GM18870 (cell line): Measurements from ENCODE around the gene HSBP1L1.

Source experiments
- ATAC-seq: cut with Tn5 transposase; IDR thresholded peaks from one replicate; pipeline ENCODE4 v1.9.1; 2021; ENCODE audit warnings: moderate library complexity; ENCODE audit not compliant: unreplicated experiment

HSBP1L1 gene

DNA sequence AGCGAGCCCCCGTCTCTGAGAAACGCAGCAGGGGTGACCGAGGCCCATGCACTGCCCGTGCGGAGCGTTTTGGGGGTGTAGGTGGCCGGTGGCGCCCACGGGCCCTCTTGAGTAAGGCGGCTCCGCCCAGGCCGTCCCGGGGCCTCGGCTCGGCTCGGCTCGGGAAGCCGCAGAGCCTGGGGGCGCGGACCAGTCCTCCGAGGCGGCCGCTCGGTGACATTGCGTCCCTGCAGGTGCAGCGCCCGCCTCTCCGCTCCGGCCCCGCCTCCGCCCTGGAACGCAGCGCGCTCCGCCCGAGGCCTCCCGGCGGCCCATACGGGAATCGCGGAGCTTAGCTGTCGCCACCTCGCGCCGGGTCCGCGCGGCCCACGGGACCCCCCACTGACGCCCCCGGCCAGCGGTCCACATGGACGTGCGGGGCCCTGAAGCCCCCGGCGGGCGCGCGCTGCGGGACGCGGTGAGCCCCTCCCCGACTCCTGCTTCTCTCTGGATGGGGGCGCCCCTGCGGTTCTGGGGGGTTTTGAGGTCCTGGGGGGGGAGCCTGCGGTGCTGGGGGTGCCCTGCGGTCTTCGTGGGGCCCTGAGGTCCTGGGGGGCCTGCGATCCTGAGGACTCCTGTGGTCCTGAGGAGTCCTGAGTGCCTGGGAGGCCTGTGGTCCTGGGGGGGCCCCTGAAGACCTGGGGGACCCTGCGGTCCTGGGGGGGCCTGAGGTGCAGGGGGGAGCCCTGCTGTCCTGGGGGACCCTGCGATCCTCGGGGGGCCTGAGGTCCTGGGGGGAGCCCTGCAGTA lies at the start of gene HSBP1L1:
Gene HSBP1L1, plus strand, starts transcription at position 314 of the 789 bp plus-strand sequence. Its CDS starts 93 bp downstream, at position 407.
- no peak for ATAC-seq

DNA sequence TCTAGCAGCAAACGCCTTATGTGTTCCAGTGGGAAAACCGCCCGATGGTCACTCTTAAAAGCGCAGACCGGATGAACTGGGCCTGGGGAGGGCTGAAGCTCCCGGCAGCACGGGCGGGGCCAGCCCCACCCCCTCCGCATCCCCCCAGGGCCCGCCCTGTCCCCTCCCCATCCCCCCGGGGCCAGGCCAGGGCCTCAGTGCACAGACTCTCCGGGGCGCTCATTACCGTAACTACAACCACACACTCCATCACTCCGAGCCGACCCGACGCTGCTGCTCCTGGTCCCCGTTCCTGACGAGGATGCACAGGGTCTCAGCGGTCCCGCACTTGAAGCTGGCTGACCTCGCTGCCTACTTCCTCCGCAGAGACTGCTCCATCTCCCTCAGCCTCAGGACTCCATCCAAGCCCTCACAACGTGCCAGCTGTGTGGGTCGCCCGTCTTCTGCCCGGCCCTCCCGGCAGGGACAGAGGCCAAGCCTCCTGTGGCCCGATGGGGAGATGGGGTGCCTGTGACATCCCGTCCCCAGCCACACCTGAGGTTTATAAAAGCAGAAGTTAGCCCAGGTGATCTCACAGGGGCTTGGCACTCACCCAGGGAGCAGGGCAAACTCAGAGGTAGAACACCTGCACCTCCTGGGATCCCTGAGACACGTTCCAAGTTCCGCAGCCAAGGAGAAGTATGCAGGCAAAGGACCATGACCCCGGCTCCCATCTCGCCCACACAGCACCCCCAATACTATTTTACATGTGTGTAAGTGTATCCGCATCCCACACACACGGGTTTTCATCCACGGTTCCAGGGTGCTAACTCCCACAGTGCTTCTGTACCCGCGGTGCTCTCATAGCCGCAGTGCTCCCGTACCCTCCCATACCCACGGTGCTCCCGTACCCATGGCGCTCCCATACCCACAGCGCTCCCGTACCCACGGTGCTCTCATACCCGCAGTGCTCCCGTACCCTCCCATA lies 49.0 kb upstream of the HSBP1L1 start:
- ATAC-seq: no peak

DNA sequence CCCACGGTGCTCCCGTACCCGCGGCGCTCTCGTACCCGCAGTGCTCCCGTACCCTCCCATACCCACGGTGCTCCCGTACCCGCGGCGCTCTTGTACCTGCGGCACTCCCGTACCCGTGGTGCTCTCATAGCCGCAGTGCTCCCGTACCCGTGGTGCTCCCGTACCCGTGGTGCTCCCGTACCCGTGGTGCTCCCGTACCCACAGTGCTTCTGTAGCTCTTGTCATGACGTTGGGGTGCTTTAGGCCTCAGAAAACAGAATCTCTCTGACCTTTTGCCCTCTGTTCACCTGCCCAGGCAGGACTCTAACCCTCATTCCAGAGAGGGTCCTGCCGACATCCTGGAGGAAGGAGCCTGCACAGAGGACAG lies 48.3 kb upstream of the HSBP1L1 start:
- ATAC-seq: no peak

DNA sequence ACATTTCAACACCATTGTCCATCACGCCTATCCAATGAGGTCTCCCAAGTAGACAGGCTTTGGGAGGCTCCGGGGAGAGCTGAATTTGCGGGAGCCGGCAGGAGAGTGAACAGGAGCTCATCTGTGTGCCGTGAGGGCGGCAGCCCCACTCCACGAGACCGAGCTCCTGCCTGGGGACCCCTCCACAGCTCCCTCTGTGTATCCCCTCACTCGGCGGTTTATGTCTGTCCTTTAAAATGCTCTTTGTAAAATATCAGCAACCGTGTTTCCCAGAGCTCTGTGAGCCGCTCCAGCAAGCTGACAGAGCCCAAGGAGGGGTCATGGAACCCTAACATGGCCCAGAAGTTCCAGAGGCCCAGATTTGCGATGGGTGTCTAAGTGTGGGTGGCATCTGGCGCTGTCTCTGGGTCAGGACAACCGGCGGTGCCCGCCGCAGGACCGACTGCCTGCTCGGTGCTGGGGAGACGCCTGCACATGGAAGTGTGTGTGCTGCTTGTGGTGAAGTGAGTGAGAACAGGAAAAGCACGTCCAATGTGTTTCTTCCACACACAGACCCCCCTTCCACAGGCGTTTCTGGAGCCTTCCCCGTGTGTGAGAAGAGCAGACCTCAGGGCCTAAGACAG lies 47.8 kb upstream of the HSBP1L1 start:
- no peak for ATAC-seq

DNA sequence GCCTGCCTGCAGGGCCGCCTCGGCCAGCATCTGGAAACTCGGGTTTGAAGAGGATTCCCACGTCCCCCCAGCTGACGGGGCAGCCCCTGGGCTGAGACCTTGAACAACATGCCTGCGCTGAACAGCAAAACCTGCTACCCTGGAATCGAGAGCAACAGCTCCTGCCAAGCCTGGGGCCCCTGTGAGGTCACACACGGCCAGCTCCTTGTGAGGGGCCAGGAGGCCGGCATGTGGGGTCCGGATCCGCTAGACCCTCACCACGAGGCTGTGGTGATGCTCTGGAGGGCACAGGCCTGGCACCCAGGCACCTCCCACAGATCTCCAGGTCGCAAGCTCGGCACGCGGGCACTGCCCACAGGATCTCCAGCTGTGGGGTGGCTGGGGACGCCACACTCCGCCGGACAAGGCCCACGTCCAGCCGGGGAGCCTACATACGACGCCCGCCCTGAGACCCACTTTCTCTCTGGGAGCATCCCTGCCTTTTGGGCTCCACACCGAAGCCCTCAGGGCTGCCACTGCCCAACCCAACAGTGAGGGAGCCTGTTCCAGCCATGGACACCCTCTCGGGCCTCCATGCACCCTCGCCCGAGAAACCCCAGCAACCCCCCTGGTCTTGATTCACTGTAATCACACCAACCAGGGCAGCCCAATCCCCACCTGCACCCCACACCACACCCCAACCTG lies 47.1 kb upstream of the HSBP1L1 start:
- ATAC-seq: no peak

DNA sequence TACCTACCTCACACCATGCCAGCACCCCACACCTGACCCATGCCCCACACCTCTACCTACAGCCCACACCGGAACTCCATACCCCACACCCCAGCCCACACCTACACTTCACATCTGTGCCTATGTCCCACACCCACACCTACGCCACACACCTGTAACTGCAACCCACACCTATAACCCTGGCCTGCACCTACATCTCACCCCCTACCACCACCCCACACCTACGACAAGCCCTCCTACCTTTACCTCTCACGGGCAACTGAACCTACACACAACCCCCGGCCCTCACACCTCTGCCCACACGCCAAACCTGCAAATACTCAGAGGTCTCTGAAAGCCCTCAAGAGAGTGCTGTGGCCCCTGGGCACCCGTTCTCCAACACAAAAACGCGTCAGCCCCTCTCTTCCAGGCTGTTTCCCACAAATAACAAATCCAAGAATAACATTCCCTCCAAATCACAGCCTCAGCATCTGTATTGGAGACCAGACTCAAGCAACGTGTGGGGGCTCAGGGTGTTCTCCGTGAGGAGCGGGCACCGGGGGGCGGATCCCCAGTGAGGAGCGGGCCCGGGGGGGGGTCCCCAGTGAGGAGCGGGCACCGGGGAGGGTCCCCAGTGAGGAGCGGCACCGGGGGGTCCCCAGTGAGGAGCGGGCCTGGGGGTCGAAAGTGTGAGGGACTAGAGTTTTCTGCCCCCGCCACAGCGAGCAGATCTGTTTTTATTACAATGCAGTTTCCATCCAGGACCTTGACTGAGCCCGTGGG lies 46.4 kb upstream of the HSBP1L1 start:
- ATAC-seq: no peak

DNA sequence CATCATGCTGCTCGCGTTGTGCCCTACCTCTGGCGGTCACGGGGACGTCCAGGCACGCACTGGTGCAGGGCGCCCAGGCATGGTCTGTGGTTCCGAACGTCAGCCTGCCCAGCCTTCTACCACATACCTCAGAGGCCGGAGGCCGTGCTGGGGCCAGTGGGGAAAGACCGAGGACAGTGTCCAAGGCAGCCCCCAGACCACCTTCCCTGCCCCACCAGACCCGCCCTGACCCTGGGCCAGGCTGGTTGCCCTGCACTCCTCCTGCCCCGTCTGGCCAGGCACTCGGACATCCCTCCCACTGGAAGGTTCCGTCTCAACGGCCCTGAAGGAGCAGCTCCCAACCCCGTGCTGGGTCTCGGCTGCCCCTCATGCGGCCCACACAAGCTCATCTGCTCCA lies 45.8 kb upstream of the HSBP1L1 start:
- no peak for ATAC-seq

DNA sequence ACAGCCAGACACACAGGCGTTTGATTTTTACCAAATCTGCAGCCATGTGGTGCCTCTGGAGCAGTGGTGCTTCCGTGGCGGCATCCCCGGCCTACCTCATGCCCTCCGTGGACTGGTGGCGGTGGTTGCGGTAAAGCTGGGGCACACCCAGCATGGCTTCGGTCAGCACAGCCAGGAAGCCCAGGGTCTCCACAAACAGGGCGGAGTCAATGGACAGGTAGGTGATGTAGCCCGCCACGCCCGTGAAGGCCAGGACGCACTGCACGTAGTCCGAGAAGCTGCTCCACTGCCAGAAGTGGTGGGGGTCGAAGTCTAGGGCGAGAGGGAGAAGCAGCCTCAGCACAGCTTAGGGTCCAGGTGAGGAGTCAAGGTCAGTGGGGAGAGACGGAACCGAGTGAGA lies 45.4 kb upstream of the HSBP1L1 start:
- no peak for ATAC-seq

DNA sequence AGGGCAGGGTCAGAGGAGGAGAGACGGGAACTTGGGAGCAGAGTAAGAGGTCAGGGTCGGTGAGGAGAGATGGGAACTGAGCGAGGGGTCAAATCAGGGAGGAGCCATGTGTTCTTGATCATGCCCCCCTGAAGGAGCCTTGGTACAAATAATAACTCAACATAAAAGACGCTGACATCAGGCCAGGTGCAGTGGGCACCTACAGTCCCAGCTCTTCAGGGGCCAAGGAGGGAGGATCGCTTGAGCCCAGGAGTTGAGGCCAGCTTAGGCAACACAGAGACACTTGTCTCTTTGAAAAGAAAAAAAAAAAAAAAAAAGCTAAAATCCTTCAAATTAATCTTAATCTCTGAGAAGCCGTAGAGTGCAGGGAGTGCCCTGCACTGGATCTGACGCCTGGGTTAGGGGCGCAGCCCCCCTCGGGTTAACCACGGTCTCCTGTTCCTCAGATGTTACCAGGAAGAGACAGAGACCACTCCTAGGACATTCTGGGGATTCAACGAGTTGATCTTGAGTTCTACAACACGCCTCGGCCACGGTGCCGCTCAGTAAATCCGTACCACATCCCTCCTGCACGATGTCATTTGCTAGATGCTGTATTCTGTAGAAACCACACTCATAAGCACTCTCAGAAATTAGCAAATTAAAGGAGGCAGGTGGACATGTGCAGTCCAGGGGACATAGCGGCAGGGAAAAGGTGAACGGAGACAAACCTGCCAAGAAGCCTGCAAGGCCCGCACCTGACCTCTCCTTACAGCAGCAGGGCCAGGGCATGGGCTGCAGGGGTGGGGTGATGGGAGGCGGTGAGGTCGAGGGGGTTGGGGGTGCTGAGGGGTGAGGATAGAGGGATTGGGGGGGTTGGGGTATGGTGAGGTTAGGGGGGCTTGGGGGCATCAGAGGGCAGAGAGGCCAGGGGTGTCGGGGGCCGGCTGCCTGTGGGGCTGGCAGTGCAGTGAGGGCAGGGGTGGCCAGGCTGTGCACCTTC lies 42.2 kb upstream of the HSBP1L1 start:
- ATAC-seq: no peak

DNA sequence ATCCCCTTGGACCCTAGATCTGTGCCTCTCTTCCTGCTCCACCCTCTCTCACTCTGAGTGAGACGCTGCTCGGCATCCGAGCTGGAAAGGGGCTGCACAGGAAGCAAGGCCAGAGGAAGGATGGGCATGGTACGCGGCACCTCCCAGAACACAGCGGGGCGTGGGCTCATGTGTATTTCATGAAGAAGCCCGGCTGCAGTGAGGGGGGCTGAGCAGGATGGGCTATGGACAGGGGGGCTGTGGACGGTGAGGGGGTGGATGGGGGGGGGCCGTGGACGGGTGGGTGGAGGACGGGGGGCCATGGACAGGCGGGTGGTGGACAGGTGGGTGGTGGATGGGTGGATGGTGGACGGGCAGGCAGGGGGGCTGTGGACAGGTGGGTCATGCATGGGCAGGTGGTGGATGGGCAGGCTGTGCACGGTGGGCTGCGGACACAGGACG lies 41.5 kb upstream of the HSBP1L1 start:
- ATAC-seq: no peak

DNA sequence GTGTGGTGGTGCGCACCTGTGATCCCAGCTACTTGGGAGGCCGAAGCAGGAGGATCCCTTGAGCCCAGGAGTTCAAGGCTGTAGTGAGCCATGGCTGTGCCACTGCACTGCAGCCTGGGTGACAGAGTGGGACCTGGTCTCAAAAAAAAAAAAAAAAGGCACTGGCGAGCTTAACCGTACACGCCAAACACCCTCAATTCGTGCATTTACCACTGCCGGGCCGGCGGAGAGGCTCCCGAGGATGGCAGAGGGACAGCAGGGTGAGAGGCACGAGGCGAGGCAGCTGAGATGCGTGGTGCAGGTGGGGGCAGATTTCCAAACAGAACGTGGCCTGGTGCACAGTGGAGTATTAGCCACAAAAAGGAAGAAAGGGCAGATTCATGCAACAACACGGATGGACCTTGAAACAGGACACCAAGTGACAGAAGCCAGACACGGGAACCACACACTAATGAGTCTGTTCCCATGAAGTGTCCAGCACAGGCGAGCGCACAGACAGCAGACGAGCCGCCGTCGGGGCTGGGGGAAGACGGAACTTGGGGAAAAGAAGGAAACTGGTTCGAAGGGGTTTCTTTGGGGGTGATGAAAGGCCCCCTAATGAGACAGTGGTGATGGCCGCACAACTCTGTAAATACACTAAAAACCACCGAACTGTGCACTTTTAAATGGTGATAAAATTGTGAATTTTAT lies 40.4 kb upstream of the HSBP1L1 start:
- ATAC-seq: no peak

DNA sequence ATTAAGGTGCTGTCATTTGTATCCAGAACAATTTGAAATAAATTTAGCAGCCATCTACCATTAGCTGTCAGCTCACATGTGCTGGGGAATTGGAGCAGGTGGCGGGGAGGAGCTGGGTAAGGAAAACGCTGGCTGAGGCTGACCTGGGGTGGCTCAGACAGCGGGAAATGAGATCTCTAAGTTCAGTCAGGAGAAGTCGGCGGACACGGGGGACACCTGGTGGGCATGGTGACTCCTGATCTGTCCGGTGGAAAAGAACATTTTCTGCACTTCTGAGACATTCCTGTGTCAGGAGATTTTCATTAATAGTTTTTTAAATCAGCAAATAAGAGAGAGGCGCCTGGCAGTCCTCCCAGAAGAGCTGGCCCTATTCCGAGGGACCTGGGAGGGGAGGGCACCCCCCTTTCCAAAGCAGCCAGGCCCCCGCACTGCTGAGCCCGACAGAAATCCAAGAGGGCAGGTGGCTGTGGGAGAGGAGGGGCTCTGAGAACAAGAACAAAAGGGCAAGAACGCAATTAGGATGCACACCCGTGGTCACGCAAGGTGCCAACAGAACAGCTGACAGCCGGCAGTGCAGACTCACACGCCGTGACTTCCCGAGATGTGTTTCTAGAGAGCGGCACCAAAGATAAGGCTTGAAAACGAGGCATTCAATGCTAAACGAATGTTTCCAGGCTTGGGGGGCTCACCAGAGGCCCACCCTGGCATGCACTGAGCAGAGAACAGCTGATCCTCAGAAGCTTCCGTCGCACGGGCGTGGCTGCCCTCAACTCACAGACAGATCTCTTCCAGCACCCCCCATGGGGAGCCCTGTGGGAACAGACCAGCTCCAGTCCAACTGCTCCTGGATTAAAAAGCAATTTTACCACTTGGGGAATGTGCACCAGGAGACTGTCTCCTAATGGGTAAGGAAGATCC lies 39.4 kb upstream of the HSBP1L1 start:
- ATAC-seq: no peak

DNA sequence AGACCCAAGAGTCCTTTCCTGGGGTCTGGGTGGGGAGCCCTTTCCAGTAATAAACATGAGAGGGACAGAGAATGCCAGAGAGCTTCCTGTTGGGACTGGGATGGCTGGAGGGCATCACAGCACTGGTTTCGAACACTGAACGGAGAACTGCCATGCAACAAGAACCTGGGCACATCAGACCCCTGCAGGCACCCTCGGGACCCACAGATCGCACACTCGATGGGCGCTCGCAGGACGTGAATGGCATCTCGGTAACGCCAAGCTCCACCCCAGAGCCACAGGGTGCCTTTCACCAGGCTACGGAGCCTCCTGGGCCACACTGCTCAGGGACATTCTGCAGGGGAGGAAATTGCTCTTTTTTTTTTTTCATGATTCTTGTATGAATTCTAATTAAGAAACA lies 38.1 kb upstream of the HSBP1L1 start:
- ATAC-seq: no peak

DNA sequence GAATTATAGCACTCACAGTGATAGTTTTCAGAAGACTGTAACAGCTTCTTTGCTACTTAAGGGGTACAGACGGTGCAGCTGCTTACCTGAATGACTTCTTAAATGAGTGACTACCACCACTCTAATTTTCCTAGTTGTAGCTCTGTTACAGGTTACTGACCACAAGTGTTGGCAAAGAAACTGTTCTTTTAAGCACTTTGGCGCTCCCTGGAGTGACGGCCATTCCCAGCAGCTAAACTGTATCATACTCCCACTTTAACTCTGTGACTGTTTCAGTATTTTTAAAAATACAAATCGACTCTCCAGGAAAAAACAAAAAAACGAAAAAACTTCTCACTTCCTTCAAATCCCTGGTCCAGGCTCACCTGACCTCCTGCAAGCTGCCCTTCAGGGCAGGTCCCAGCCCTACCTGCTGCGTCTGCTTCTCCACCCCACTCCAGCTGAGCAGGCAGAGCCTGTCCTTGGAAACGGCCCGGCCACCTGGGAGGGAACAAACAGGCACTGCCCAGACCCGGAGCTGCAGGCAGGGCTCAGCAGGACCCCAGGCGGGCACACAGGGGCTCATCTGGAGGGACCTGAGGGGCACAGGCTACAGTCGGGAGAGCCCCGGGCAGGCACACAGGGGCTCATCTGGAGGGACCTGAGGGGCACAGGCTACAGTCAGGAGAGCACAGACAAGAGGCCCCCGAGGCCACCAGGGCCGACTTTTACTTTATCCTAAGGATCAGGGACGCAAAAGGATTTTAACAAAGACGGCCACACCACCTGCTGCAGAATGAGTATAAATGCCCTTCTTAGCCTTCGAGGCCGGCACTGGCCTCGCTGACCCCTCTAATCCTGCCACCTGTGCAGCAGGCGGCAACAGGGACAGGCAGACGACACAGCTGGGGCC lies 37.5 kb upstream of the HSBP1L1 start:
- no peak for ATAC-seq

DNA sequence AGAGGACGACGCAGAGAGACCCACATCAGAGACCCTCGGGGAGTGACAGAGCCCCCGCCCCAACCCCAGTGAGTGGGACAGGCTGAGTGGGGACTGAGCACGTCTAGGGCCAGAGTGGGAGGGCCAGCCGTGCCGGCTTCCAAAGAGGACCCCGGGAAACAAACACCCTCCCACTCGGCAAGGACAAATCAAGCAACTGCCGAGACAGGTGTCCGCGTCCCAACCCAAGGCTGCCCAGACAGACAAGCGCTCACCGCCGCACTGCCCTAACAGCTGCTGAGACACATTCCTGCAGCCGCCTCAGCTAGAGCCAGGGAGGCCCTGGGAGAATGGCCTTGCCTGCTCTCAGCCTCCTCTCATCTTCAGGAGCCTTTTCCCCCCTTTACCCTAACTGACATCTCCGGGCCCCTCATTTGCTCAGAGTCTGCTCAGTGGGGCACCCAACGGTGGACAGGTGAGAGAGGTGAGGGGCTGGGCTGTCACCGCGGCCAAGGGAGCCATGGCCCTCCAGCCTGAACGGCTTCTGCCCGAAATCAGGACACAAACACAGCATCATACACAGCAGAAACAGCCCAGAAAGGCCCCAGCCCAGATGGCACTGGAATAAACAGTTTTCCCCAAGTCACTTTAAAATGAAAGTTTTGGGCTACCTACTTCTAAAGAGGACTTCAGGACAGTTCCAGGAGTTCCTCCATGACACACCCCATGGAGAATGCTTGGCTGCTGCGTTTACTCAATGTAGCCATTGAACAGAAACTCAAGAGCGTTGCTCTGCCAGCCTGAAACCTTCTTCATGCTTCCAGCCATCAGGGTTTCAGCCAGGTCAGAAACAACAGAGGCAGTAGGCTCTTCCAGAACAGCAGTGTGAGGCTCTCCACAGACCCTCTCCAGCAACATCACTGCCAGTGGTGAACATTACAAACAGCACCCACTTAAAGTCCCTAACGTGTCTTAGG lies 36.6 kb upstream of the HSBP1L1 start:
- no peak for ATAC-seq
